T-helper 1 cell treated with Interleukin-12 subunit alpha and Interleukin-12 subunit beta and Interleukin-4 antibody, amounts not matched to agents 30 μg/mL and 1 μg/mL, for 36 hours (primary cell): ENCODE data around the gene ANP32D.
"Not testable (repeated sequence)": the region's sequence is repeated elsewhere in the genome, so short reads cannot be mapped to it uniquely, and the experiment has no call there.

ENCODE experiments used
- H3K27ac Mint-ChIP-seq: one replicate; pipeline ENCODE4 v1.8.0; 2021; ENCODE audit warnings: mild to moderate bottlenecking, mixed read lengths
- H3K27me3 Mint-ChIP-seq: one replicate; pipeline ENCODE4 v1.8.0; 2021; ENCODE audit warnings: low read depth, mixed read lengths
- H3K36me3 Mint-ChIP-seq: one replicate; pipeline ENCODE4 v1.8.0; 2021; ENCODE audit warnings: low read depth, mixed read lengths
- H3K4me1 Mint-ChIP-seq: one replicate; pipeline ENCODE4 v1.8.0; 2021; ENCODE audit warnings: low read depth, mixed read lengths
- H3K4me3 Mint-ChIP-seq: one replicate; pipeline ENCODE4 v1.8.0; 2021; ENCODE audit warnings: mild to moderate bottlenecking, moderate library complexity, mixed read lengths
- H3K9me3 Mint-ChIP-seq: one replicate; pipeline ENCODE4 v1.8.0; 2021; ENCODE audit warnings: mixed read lengths

The ANP32D gene

DNA sequence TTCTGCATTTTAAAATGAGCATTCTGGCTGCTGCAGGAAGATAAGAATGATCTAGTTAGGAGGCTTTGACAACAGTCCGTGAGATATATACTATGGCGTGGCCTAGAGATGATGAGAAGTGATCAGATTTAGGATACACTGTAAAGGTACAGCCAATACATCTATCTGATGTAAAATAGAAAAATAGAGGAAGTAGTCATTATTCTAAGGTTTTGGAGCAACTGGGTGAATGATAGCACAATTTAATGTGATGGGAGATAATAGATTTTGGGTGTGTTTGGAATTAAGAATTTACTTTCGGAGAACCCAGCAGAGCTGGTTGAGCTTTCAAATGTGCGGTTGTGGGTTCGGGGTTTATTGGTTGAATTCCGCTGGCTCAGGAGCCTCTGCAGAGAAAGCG, at the start of gene ANP32D:
Gene ANP32D, plus strand, starts transcription at position 301 of the 400 bp plus-strand sequence. CDS start 106 bp downstream, outside the sequence.
- Mint-ChIP-seq H3K27me3 (no peaks in the 10 kb centered on the region), H3K36me3 (peaks cover 3% of the 10 kb centered on the region), H3K27ac (no peak within 1 kb of the TSS), H3K9me3 (peaks cover 38% of the 10 kb centered on the region), H3K4me3 (no peak within 1 kb of the TSS), H3K4me1 (no peaks in the 10 kb centered on the region)

DNA sequence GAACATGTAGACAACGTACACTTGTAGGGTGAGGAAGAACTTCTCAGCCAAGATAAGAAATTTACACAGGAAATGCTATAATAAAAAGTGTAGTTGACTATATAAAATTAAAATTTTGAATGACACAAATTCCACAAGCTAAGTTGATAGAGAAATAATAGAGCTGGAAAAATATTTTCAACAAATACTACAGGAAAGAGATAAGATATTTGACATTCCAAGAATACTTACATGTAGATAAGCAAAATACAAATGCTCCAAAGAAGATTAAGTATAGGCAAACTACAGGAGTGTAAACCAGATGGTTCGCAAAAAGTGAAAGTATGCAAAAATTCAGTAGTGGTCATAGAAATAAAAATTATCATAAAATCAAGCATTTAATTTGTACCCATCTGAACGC, 49.2 kb upstream of the ANP32D start:
- peaks cover 6% of the 10 kb centered on the region for H3K9me3 Mint-ChIP-seq
- H3K27me3 Mint-ChIP-seq = peaks cover 7% of the 10 kb centered on the region
- peaks cover 2% of the 10 kb centered on the region for H3K4me1 Mint-ChIP-seq

DNA sequence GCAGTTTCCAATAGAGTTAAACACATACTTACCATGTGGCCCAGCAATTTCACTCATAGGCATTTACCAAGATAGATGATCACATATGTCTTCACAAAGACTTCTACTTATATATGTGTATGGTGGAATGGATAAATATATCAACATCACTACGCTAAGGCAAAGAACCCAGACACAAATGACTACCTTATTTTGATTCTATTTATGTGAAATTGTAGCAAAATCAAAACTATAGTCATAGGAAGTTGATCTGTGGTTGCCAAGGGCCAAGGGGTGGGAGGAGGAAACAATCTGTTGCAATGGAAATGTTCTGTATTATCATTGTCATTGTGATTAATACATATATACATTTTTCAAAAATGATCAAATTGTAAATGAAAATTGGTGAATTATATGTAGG, 47.7 kb upstream of the ANP32D start:
- Mint-ChIP-seq H3K4me1 (peaks cover 3% of the 10 kb centered on the region), H3K36me3 (no peaks in the 10 kb centered on the region), H3K27ac (no peak overlapping the region), H3K27me3 (peaks cover 4% of the 10 kb centered on the region), H3K4me3 (no peak overlapping the region), H3K9me3 (peaks cover 14% of the 10 kb centered on the region)

More for the DNA sequence above, 49.2 kb upstream of the ANP32D start:
- H3K4me3 Mint-ChIP-seq = no peak overlapping the region
- no peak overlapping the region for H3K27ac Mint-ChIP-seq
- no peaks in the 10 kb centered on the region for H3K36me3 Mint-ChIP-seq

DNA sequence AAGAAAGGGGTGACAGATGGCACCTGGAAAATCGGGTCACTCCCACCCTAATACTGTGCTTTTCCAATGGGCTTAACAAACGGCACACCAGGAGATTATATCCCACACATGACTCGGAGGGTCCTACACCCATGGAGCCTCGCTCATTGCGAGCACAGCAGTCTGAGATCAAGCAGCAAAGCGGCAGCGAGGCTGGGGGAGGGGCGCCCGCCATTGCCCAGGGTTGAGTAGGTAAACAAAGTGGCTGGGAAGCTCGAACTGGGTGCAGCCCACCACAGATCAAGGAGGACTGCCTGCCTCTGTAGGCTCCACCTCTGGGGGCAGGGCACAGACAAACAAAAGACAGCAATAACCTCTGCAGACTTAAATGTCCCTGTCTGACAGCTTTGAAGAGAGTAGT, 38.3 kb upstream of the ANP32D start:
- H3K27ac Mint-ChIP-seq, H3K4me3 Mint-ChIP-seq, H3K9me3 Mint-ChIP-seq, H3K27me3 Mint-ChIP-seq, H3K36me3 Mint-ChIP-seq, H3K4me1 Mint-ChIP-seq: not testable (repeated sequence)

DNA sequence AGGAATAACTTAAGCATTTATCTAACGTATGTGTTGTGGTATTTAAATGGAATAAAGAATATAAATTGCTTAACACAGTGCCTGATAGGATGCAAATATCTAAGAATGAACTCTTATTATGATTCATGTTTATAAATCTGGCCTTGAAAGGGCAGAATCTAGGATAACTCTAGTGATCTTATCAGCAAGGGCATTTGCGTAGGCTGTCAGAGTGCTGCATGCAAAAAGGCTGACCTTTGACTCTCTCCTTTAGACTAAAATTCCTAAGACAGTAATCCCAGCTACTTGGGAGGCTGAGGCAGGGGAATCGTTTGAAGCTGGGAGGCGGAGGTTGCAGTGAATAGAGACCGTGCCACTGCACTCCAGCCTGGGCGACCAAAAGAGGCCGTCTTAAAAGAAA, 31.3 kb upstream of the ANP32D start:
- no peaks in the 10 kb centered on the region for H3K9me3 Mint-ChIP-seq
- H3K27me3 Mint-ChIP-seq = peaks cover 3% of the 10 kb centered on the region
- no peaks in the 10 kb centered on the region for H3K36me3 Mint-ChIP-seq
- no peak overlapping the region for H3K27ac Mint-ChIP-seq
- H3K4me3 Mint-ChIP-seq = no peak overlapping the region
- no peaks in the 10 kb centered on the region for H3K4me1 Mint-ChIP-seq

DNA sequence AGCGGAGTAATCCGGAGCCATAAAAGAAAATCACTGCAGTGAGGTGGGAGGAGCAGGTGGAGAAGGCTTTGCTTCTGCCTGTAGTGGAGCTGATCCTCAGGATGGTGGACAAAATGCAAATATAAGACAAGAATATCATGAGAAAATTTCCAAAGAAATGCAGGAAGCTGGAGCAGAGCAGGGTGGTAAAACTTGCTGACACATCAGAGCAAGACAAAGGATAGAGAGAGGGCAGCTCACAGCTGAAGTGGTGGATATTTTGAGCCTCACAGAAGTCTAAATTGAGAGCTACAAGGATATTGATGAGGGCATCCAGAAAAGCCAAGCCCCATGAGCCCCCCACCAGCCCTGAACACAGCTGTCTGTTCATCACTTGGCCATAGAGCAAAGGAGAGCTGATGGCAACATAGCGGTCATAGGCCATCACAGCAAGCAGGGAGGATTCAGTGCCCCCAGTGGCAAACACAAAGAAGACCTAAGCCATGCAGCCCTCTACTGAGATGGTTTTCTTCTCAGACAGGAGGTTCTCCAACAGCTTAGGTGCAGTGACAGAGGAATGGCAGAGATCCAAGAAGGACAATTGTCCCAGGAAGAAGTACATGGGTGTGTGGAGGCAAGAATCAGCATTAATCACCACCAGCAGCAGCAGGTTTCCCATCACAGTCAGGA, 30.0 kb upstream of the ANP32D start:
- Mint-ChIP-seq H3K27me3 (no peaks in the 10 kb centered on the region), H3K9me3 (no peaks in the 10 kb centered on the region), H3K36me3 (no peaks in the 10 kb centered on the region), H3K4me1 (no peaks in the 10 kb centered on the region), H3K27ac (no peak overlapping the region), H3K4me3 (no peak overlapping the region)

DNA sequence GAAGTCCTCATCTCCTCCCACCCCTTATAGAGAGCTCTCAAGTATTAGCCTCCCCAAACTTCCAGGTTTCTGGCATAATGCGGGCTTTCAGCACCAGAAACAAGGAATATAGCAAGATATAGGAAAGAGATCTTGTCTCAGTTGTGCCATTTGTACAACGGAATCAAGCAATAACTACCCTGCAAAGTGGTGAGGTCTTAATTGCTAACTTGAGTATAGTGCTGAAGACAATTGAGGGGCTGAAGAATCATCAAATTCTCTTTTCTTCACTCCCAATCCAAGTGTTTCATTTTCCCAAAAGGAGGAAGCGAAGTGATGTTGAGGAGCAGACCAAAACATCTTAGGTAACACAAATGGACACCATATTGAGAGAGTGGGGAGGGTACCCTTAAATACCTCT, 26.8 kb upstream of the ANP32D start:
- Mint-ChIP-seq H3K27ac (no peak overlapping the region), H3K36me3 (peaks cover 2% of the 10 kb centered on the region), H3K27me3 (peaks cover 7% of the 10 kb centered on the region), H3K9me3 (peaks cover 6% of the 10 kb centered on the region), H3K4me1 (no peaks in the 10 kb centered on the region), H3K4me3 (no peak overlapping the region)

DNA sequence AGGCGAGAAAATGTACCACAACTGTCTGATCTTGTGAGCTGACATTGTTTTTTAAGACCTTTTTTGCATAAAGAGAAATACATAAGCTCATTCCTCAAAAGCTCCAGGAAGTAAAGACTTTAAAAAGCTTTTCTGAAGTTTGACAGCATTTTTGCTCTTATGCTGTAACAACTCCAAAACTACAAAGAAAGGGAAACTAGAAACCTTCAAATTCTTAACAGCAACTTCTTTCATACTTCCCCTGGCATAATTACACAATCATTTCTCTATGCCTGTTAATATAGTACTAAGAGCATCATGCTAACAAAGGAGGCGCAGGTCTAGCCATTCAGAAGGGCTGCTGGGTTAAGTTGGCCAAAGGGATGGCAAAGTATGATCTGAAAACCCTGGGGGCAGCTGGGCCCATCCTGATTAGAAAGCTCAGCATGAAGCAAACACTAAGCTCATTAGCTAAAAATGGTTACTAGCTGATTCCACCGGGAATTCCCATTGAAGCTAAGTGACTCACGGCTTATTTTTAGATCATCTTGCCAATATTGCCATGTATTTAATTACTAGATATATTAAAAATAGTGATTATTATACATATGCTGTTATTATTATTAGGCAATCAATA, 26.1 kb upstream of the ANP32D start:
- Mint-ChIP-seq H3K36me3 (peaks cover 2% of the 10 kb centered on the region), H3K27ac (no peak overlapping the region)

DNA sequence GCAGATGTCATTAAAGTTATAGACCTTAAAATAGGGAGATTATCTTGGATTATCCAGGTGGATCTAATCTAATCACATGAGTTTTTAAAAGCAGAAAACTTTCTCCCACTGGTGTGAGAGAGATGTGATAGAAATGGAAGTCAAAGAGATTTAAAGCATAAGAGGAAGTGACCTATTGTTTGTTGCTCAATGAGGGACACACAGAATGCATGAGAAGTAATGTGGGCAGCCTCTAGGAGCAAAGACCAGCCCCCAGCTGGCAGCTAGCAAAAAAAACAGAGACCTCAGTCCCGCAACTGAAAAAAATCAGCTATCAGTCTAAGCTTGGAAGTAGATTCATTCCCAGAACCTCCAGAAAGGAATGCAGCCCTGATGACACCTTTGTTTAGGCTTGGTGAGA, 24.6 kb upstream of the ANP32D start:
- H3K4me3 Mint-ChIP-seq = no peak overlapping the region
- H3K9me3 Mint-ChIP-seq = peaks cover 6% of the 10 kb centered on the region
- no peak overlapping the region for H3K27ac Mint-ChIP-seq
- no peaks in the 10 kb centered on the region for H3K4me1 Mint-ChIP-seq
- peaks cover 7% of the 10 kb centered on the region for H3K27me3 Mint-ChIP-seq
- H3K36me3 Mint-ChIP-seq = peaks cover 2% of the 10 kb centered on the region

More for the DNA sequence above, 26.1 kb upstream of the ANP32D start:
- Mint-ChIP-seq H3K4me3 (no peak overlapping the region), H3K4me1 (no peaks in the 10 kb centered on the region), H3K9me3 (peaks cover 6% of the 10 kb centered on the region), H3K27me3 (peaks cover 7% of the 10 kb centered on the region)

DNA sequence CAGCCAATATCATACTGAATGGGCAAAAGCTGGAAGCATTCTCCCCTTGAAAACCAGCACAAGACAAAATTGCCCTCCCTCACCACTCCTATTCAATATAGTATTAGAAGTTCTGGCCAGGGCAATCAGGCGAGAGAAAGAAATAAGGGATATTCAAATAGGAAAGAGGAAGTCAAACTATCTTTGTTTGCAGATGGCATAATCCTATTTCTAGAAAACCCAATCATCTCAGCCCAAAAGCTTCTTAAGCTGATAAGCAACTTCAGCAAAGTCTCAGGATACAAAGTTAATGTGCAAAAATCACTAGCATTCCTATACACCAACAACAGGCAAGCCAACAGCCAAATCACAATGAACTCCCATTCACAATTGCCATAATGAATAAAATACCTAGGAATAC, 21.0 kb upstream of the ANP32D start:
- Mint-ChIP-seq H3K9me3 (peaks cover 6% of the 10 kb centered on the region), H3K36me3 (peaks cover 2% of the 10 kb centered on the region), H3K27ac (no peak overlapping the region), H3K4me1 (no peaks in the 10 kb centered on the region), H3K27me3 (peaks cover 7% of the 10 kb centered on the region), H3K4me3 (no peak overlapping the region)

DNA sequence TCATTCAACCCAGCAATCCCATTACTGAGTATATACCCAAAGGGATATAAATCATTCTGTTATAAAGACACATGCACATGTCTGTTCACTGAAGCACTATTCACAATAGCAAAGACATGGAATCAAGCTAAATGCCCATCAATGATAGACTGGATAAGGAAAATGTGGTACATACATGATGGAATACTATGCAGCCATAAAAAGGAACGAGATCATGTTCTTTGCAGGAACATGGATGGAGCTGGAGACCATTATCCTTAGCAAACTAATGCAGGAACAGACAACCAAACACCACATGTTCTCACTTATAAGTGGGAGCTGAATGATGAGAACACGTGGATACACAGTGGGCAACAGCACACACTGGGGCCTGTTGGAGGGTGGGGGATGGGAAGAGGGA, 19.4 kb upstream of the ANP32D start:
- H3K36me3 Mint-ChIP-seq, H3K27ac Mint-ChIP-seq, H3K4me1 Mint-ChIP-seq, H3K4me3 Mint-ChIP-seq, H3K27me3 Mint-ChIP-seq, H3K9me3 Mint-ChIP-seq: not testable (repeated sequence)

DNA sequence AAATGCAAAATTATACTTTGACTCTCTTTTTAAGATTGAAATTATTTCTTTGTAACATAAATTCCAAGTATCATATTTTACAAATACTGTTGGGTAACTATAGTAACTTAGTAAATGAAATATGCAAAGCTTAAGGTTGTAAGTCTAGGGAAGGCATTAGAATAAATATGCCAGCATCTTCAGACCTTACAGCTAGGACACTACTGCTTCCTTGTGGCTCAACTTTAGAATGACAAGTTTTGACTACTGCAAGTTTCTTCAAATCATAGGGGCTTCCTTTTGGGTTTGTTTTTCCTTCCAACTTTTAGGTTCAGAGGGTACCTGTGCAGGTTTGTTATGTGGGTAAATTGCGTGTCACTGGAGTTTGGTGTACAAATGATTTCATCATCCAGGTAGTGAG, 17.7 kb upstream of the ANP32D start:
- Mint-ChIP-seq H3K27ac (no peak overlapping the region), H3K4me1 (no peaks in the 10 kb centered on the region), H3K9me3 (peaks cover 6% of the 10 kb centered on the region), H3K27me3 (peaks cover 7% of the 10 kb centered on the region), H3K36me3 (peaks cover 2% of the 10 kb centered on the region), H3K4me3 (no peak overlapping the region)

DNA sequence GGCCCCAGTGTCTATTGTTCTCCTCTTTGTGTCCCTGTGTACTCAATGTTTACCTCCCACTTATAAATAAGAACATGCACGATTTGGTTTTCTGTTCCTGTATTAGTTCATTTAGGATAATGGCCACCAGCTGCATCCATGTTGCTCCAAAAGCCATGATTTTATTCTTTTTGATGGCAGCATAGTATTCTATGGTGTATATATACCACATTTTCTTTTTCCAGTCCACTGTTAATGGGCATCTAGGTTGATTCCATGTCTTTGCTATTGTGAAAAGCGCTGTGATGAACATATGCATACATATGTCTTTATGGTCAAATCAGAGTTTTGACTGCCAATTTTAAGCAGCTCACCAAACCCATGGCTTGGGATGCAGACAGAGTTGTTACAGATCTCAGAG, 17.2 kb upstream of the ANP32D start:
- peaks cover 3% of the 10 kb centered on the region for H3K27me3 Mint-ChIP-seq
- no peak overlapping the region for H3K27ac Mint-ChIP-seq
- H3K4me3 Mint-ChIP-seq = no peak overlapping the region

DNA sequence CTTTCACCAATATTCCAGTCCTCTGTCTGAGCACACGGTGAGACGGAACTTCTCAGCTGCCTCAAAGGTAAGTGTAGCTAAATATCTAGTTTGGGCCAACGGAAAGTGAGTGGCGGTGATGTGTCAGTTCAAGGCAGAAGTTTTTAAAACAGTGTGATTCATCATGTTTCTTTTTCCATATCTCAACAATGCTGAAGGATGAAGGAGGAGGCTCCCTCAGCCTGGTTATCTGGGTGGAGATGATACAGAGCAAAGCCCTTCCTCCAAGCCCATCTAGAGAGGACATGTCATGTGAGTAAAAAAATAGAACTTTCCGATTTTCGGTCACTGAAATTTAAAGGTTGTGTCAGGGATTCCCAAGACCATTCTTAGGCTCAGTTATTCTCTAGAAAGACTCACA, 13.1 kb upstream of the ANP32D start:
- Mint-ChIP-seq H3K4me1 (no peaks in the 10 kb centered on the region), H3K9me3 (no peaks in the 10 kb centered on the region), H3K27me3 (peaks cover 12% of the 10 kb centered on the region), H3K4me3 (no peak overlapping the region), H3K36me3 (no peaks in the 10 kb centered on the region), H3K27ac (no peak overlapping the region)

More for the DNA sequence above, 17.2 kb upstream of the ANP32D start:
- Mint-ChIP-seq H3K9me3 (peaks cover 1% of the 10 kb centered on the region), H3K36me3 (no peaks in the 10 kb centered on the region), H3K4me1 (no peaks in the 10 kb centered on the region)

DNA sequence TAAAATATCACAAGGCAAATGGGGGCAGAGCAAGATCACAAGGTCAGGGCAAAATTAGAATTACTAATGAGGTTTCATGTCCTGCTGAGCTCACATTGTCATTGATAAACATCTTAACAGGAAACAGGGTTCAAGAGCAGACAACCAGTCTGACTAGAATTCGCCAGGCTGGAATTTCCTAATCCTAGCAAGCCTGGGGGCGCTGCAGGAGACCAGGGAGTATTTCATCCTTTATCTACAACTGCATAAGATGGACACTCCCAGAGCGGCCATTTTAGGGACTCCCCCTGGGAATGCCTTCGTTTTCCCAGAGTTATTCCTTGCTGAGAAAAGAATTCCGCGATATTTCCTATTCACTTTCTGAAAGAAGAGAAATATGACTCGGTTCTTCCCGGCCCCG, 3.3 kb upstream of the ANP32D start:
- H3K36me3 Mint-ChIP-seq, H3K4me3 Mint-ChIP-seq, H3K27ac Mint-ChIP-seq, H3K4me1 Mint-ChIP-seq, H3K27me3 Mint-ChIP-seq: not testable (repeated sequence)
- peaks cover 38% of the 10 kb centered on the region for H3K9me3 Mint-ChIP-seq
